ENCODE measurements around the gene LRP11. TPM values are rescaled to one million over a fixed set of nuclear protein-coding genes. Genes with fewer than 3 reads are reported as not detected.

Gene LRP11
- total and polyA plus RNA-seq, 2 experiments from 2014 or later = 50.3 to 108 TPM

GRCh38 chr6:149843051-149843633, 21.0 kb downstream of the LRP11 start:
- in situ Hi-C loops (cut with MboI) = no loop called here
- no peak overlapping the region for H3K27ac ChIP-seq

GRCh38 chr6:149842331-149842730, 21.8 kb downstream of the LRP11 start:
- H2AFZ ChIP-seq = no peak overlapping the region
- H3K36me3 ChIP-seq (ENCODE audit: low read depth) = no peaks in the 10 kb centered on the region
- no peak overlapping the region for H3K27ac ChIP-seq
- H3K27me3 ChIP-seq (replicated peaks; ENCODE audit: insufficient read depth) = no peaks in the 10 kb centered on the region
- WGBS, 2 experiments (ENCODE audit: low coverage in 1 of 2, low lambda C conversion rate in 2 of 2, missing lambda C conversion rate in 2 of 2) = 94 to 96% methylated on average over 7 of the region's 7 CpGs
- no peak for DNase-seq
- peaks cover 47% of the 10 kb centered on the region for H3K4me1 ChIP-seq (ENCODE audit: insufficient read depth)
- TF ChIP-seq EZH2phosphoT487 (IDR thresholded peaks at IDR 0.05; ENCODE audit: insufficient read depth, low read depth) = no peak
- no peak for TF ChIP-seq EZH2 (IDR thresholded peaks at IDR 0.05; ENCODE audit: insufficient read depth, poor library complexity, severe bottlenecking)
- no peaks in the 10 kb centered on the region for H3K9me2 ChIP-seq (ENCODE audit: insufficient read depth)
- no peaks in the 10 kb centered on the region; the same call in 1 of the 2 replicates for H4K20me1 ChIP-seq (ENCODE audit: insufficient read depth)
- H3K9ac ChIP-seq = no peak overlapping the region
- no peak overlapping the region for H3K4me2 ChIP-seq (ENCODE audit: unreplicated experiment)
- peaks cover 33% of the 10 kb centered on the region for H3F3A ChIP-seq (ENCODE audit: insufficient read depth)
- H3K79me2 ChIP-seq (ENCODE audit: insufficient read depth) = peaks cover 32% of the 10 kb centered on the region
- H3K4me3 ChIP-seq = no peak overlapping the region
- no peaks in the 10 kb centered on the region for H3K9me3 ChIP-seq (ENCODE audit: low read depth)
- in situ Hi-C loops (cut with MboI) = no loop called here

More at GRCh38 chr6:149843051-149843633, 21.0 kb downstream of the LRP11 start:
- H3K9ac ChIP-seq = no peak overlapping the region
- H3K4me2 ChIP-seq (ENCODE audit: unreplicated experiment) = no peak overlapping the region
- TF ChIP-seq EZH2phosphoT487 (IDR thresholded peaks at IDR 0.05; ENCODE audit: insufficient read depth, low read depth) (no peak), EZH2 (IDR thresholded peaks at IDR 0.05; ENCODE audit: insufficient read depth, poor library complexity, severe bottlenecking) (no peak)
- H3K9me3 ChIP-seq (ENCODE audit: low read depth) = no peaks in the 10 kb centered on the region
- no peak overlapping the region for H2AFZ ChIP-seq
- peaks cover 31% of the 10 kb centered on the region for H3K79me2 ChIP-seq (ENCODE audit: insufficient read depth)
- H3F3A ChIP-seq (ENCODE audit: insufficient read depth) = peaks cover 41% of the 10 kb centered on the region
- no peaks in the 10 kb centered on the region for H3K9me2 ChIP-seq (ENCODE audit: insufficient read depth)
- H3K4me3 ChIP-seq = no peak overlapping the region
- H3K27me3 ChIP-seq (replicated peaks; ENCODE audit: insufficient read depth) = no peaks in the 10 kb centered on the region
- WGBS, 2 experiments (ENCODE audit: low coverage in 1 of 2, low lambda C conversion rate in 2 of 2, missing lambda C conversion rate in 2 of 2) = 82 to 86% methylated on average over 8 to 10 of the region's 10 CpGs
- H3K36me3 ChIP-seq (ENCODE audit: low read depth) = no peaks in the 10 kb centered on the region
- H4K20me1 ChIP-seq (ENCODE audit: insufficient read depth) = no peaks in the 10 kb centered on the region; the same call in 1 of the 2 replicates
- DNase-seq = no peak
- H3K4me1 ChIP-seq (ENCODE audit: insufficient read depth) = peaks cover 54% of the 10 kb centered on the region

- 12 to 15% methylated on average over 8 of the region's 8 CpGs for WGBS, 2 experiments (ENCODE audit: low coverage in 1 of 2, low lambda C conversion rate in 2 of 2, missing lambda C conversion rate in 2 of 2)
- Histone ChIP-seq H3K9me3 (ENCODE audit: low read depth) (no peaks in the 10 kb centered on the region), H3K4me1 (ENCODE audit: insufficient read depth) (peaks cover 30% of the 10 kb centered on the region), H3K27ac (peak overlapping the region; percentile 77), H4K20me1 (ENCODE audit: insufficient read depth) (no peaks in the 10 kb centered on the region; the same call in 1 of the 2 replicates), H3K4me3 (no peak overlapping the region), H3K9ac (peak overlapping the region; percentile 44; the same call in 1 of the 2 replicates), H3K4me2 (ENCODE audit: unreplicated experiment) (peak overlapping the region; percentile 60), H3K79me2 (ENCODE audit: insufficient read depth) (peaks cover 30% of the 10 kb centered on the region), H3K9me2 (ENCODE audit: insufficient read depth) (no peaks in the 10 kb centered on the region), H2AFZ (no peak overlapping the region), H3F3A (ENCODE audit: insufficient read depth) (peaks cover 27% of the 10 kb centered on the region), H3K36me3 (ENCODE audit: low read depth) (peaks cover 14% of the 10 kb centered on the region), H3K27me3 (replicated peaks; ENCODE audit: insufficient read depth) (no peaks in the 10 kb centered on the region)
- peak; percentile 94 for DNase-seq
- in situ Hi-C loops (cut with MboI) = no loop called here
- TF ChIP-seq EZH2 (IDR thresholded peaks at IDR 0.05; ENCODE audit: insufficient read depth, poor library complexity, severe bottlenecking) (no peak), EZH2phosphoT487 (IDR thresholded peaks at IDR 0.05; ENCODE audit: insufficient read depth, low read depth) (no peak)
These were observed 23.6 kb downstream of the LRP11 start for GRCh38 chr6:149840345-149841075.

- 40 to 45% methylated on average over 5 of the region's 5 CpGs for WGBS, 2 experiments (ENCODE audit: low coverage in 1 of 2, low lambda C conversion rate in 2 of 2, missing lambda C conversion rate in 2 of 2)
- in situ Hi-C loops (cut with MboI) = loop anchor here (5.0 kb wide), 1 partner anchor 88 kb away; the partner anchor contains the start of gene RAET1G
These were observed 29.4 kb downstream of the LRP11 start for GRCh38 chr6:149834513-149835481.

More at GRCh38 chr6:149834513-149835481, 29.4 kb downstream of the LRP11 start:
- Histone ChIP-seq H3K4me1 (ENCODE audit: insufficient read depth) (peaks cover 18% of the 10 kb centered on the region), H3K9ac (no peak overlapping the region), H3F3A (ENCODE audit: insufficient read depth) (peaks cover 23% of the 10 kb centered on the region), H4K20me1 (ENCODE audit: insufficient read depth) (no peaks in the 10 kb centered on the region), H3K79me2 (ENCODE audit: insufficient read depth) (peaks cover 23% of the 10 kb centered on the region), H3K9me2 (ENCODE audit: insufficient read depth) (no peaks in the 10 kb centered on the region), H3K4me2 (ENCODE audit: unreplicated experiment) (no peak overlapping the region), H3K36me3 (ENCODE audit: low read depth) (peaks cover 26% of the 10 kb centered on the region), H3K4me3 (no peak overlapping the region), H3K27me3 (replicated peaks; ENCODE audit: insufficient read depth) (no peaks in the 10 kb centered on the region), H3K9me3 (ENCODE audit: low read depth) (no peaks in the 10 kb centered on the region), H3K27ac (no peak overlapping the region), H2AFZ (no peak overlapping the region)
- DNase-seq = peak; percentile 73
- TF ChIP-seq EZH2 (IDR thresholded peaks at IDR 0.05; ENCODE audit: insufficient read depth, poor library complexity, severe bottlenecking) = no peak
- no peak for TF ChIP-seq EZH2phosphoT487 (IDR thresholded peaks at IDR 0.05; ENCODE audit: insufficient read depth, low read depth)

Measured in GM23248 (cell line).